ENCODE measurements around the gene OR10D3. TPM values are rescaled to one million over a fixed set of nuclear protein-coding genes. Genes with fewer than 3 reads are reported as not detected.

The OR10D3 gene
- polyA plus RNA-seq, 1 donor (not counting 4 experiments of a cell fraction or from before 2014, with no cell fraction given): not detected

DNA sequence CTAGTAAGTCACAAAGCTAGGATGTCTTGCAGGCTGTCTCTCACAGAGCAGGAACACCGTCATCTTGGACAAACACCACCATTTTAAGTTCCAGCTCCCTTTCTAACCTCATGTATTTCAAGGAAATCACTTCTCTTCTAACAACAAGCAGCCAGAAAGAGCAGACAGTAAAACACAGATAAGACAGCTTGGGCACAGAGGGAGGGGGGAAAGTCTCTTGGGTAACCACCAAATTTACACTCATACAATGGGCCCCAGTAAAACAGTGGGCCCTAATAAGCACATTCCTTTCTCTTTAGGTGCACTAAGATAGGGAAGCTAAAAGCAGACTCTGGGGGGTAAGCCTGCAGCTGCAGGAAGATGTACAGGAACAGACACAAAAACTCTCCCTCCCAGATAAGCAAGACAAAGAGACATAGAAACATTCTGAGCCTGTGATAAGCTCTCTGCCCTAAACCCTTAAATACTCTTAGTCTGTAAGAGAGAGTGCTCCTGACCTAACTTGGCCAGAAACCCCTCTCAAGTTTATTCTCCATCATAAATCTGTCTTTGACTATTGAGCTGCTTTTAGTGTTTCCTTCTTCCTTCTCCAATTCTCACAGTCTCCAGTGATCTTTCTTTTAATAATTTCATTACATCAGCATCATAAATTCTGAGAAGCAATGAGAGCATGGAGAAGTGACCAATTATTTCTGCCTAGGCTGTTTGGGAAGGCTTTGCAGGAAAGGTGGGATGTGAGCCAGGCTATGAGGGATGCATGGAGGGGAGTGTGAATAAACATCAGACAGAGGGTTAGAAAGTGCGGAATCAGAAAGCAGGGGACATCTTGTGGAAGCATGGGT lies 7.4 kb downstream of the OR10D3 start:
- Histone ChIP-seq H3K4me2 (ENCODE audit: control insufficient read depth, extremely low read depth, insufficient read depth, low read depth, low read length) (no peak overlapping the region), H3K4me1 (ENCODE audit: control insufficient read depth, extremely low read depth, insufficient read depth, low read length) (peaks cover 8% of the 10 kb centered on the region), H3K9me1 (ENCODE audit: control insufficient read depth, extremely low read depth, insufficient read depth, low read length) (no peaks in the 10 kb centered on the region), H2AFZ (ENCODE audit: control insufficient read depth, low read length) (no peak overlapping the region), H3K27ac (ENCODE audit: control insufficient read depth, insufficient read depth, low read length) (no peak overlapping the region), H3K79me2 (ENCODE audit: control insufficient read depth, insufficient read depth, low read length) (no peaks in the 10 kb centered on the region), H3K4me3 (ENCODE audit: control insufficient read depth in 2 of 3, extremely low read depth in 1 of 3, insufficient read depth in 2 of 3, low read depth in 1 of 3, low read length in 3 of 3) (no peak overlapping the region), H3K9ac (ENCODE audit: control insufficient read depth, extremely low read depth, insufficient read depth, low read length) (no peak overlapping the region), H3K36me3 (ENCODE audit: control insufficient read depth in 2 of 2, extremely low read depth in 1 of 2, insufficient read depth in 2 of 2, low read length in 2 of 2) (no peaks in the 10 kb centered on the region), H4K20me1 (ENCODE audit: control insufficient read depth, extremely low read depth, insufficient read depth, low read length) (no peaks in the 10 kb centered on the region), H3K9me3 (ENCODE audit: control insufficient read depth, low read depth, low read length) (no peaks in the 10 kb centered on the region), H3K27me3 (ENCODE audit: control insufficient read depth, extremely low read depth, insufficient read depth, low read length) (no peaks in the 10 kb centered on the region)
- dilution Hi-C loops (cut with MboI; ENCODE audit: extremely low pct_ligation_motif_present, low sequenced_read_pairs): no loop called here
- TF ChIP-seq CTCF (optimal IDR thresholded peaks at IDR 0.05 in 1 of 3, IDR thresholded peaks at IDR 0.05 in 1 of 3, conservative IDR thresholded peaks at IDR 0.05 in 1 of 3; ENCODE audit: extremely low read depth in 1 of 3, insufficient read depth in 2 of 3, low read length in 3 of 3) (no peak), EZH2 (IDR thresholded peaks at IDR 0.05; ENCODE audit: low read length) (no peak)
- DNase-seq (ENCODE audit: low read depth, low spot score): no peak
- no peak for FAIRE-seq

DNA sequence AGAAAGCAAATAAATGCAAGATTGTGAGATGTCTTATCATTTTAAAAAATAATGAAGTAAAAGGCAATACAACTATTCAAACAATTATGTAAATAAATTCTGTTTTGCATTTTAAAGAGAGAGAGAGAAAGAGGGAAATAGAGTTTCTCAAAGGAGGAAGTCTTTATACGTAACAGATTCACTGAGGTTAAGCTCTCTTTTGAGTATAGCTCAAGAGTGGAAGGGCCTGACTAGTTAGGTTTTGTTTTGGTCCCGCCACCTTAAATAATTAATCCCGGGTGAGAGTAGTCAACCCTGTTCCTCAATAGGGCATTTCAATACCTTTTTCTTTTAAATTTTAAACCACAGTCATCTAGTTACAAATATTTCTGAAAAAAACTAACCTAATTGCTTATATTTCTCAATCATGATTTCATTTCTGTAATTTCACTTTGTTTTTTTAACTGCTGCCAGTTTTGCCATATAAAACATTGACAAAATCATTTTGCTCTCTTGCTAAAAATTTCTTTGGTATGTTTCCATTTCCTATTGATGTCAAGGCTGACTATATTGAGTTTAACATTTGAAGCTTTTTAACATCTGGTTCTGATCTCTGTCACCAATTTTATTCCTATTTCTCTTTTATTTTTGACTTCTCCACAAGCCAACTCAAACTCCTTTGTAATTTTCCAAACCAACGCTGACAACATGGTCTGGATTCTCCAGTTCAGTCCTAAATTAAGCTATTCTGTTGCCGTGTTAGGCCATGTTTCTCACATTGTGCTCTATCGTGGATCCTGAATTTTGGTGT lies 10.3 kb downstream of the OR10D3 start:
- Histone ChIP-seq H3K4me3 (ENCODE audit: control insufficient read depth in 2 of 3, extremely low read depth in 1 of 3, insufficient read depth in 2 of 3, low read depth in 1 of 3, low read length in 3 of 3) (no peak overlapping the region), H3K36me3 (ENCODE audit: control insufficient read depth in 2 of 2, extremely low read depth in 1 of 2, insufficient read depth in 2 of 2, low read length in 2 of 2) (no peaks in the 10 kb centered on the region), H2AFZ (ENCODE audit: control insufficient read depth, low read length) (peak overlapping the region; percentile 56), H4K20me1 (ENCODE audit: control insufficient read depth, extremely low read depth, insufficient read depth, low read length) (no peaks in the 10 kb centered on the region), H3K4me2 (ENCODE audit: control insufficient read depth, extremely low read depth, insufficient read depth, low read depth, low read length) (no peak overlapping the region), H3K27me3 (ENCODE audit: control insufficient read depth, extremely low read depth, insufficient read depth, low read length) (no peaks in the 10 kb centered on the region), H3K4me1 (ENCODE audit: control insufficient read depth, extremely low read depth, insufficient read depth, low read length) (peaks cover 8% of the 10 kb centered on the region), H3K9me3 (ENCODE audit: control insufficient read depth, low read depth, low read length) (no peaks in the 10 kb centered on the region), H3K27ac (ENCODE audit: control insufficient read depth, insufficient read depth, low read length) (no peak overlapping the region), H3K79me2 (ENCODE audit: control insufficient read depth, insufficient read depth, low read length) (no peaks in the 10 kb centered on the region), H3K9me1 (ENCODE audit: control insufficient read depth, extremely low read depth, insufficient read depth, low read length) (no peaks in the 10 kb centered on the region), H3K9ac (ENCODE audit: control insufficient read depth, extremely low read depth, insufficient read depth, low read length) (no peak overlapping the region)
- FAIRE-seq: no peak
- no peak for DNase-seq (ENCODE audit: low read depth, low spot score)
- TF ChIP-seq EZH2 (IDR thresholded peaks at IDR 0.05; ENCODE audit: low read length) (no peak), CTCF (optimal IDR thresholded peaks at IDR 0.05 in 1 of 3, IDR thresholded peaks at IDR 0.05 in 1 of 3, conservative IDR thresholded peaks at IDR 0.05 in 1 of 3; ENCODE audit: extremely low read depth in 1 of 3, insufficient read depth in 2 of 3, low read length in 3 of 3) (no peak)
- dilution Hi-C loops (cut with MboI; ENCODE audit: extremely low pct_ligation_motif_present, low sequenced_read_pairs): no loop called here

Measured in keratinocyte (primary cell).